Thyroid gland (tissue), 4 donors: ENCODE measurements around the gene TKFC. TPM values are rescaled to one million over a fixed set of nuclear protein-coding genes. Genes with fewer than 3 reads are reported as not detected.

Experiments
- DNase-seq, 2 donors: peaks; one replicate each; pipeline ENCODE4 v3.0.0-alpha.2; 2019
- H3K27ac ChIP-seq, 3 donors: fragments of 200-600 bp; sonication (generic); 1 replicate in 2 of 3; 2 replicates in 1 of 3; pipeline ENCODE4 v1.5.1; 2016 to 2019; ENCODE audit warnings: mild to moderate bottlenecking in 1 of 3, moderate library complexity in 1 of 3
- H3K27me3 ChIP-seq: fragments of 200-600 bp; sonication (generic); one replicate; pipeline ENCODE4 v1.5.1; 2019
- H3K36me3 ChIP-seq, 2 donors: fragments of 200-600 bp; sonication (generic); one replicate each; pipeline ENCODE4 v1.5.1; 2016 to 2019
- H3K4me1 ChIP-seq, 2 donors: fragments of 200-600 bp; sonication (generic); one replicate each; pipeline ENCODE4 v1.5.1; 2017 to 2019
- H3K4me3 ChIP-seq, 3 donors: fragments of 200-600 bp; sonication (generic); replicated peaks in 1 of 3; 1 replicate in 2 of 3; 2 replicates in 1 of 3; pipeline ENCODE4 v1.5.1; 2016; ENCODE audit warnings: mild to moderate bottlenecking in 1 of 3
- H3K9me3 ChIP-seq: fragments of 200-600 bp; sonication (generic); one replicate; pipeline ENCODE4 v1.5.1; 2017
- CTCF ChIP-seq, 6 experiments: fragments of 200-600 bp in 3 of 6; fragments of 450-650 bp in 3 of 6; sonication (generic) in 3 of 6; IDR thresholded peaks; one replicate each; pipeline ENCODE4 v1.5.1; 2016 to 2019; ENCODE audit warnings: antibody characterized with exemption in 6 of 6, mild to moderate bottlenecking in 2 of 6, inconsistent platforms in 1 of 6, moderate library complexity in 1 of 6
- POLR2A ChIP-seq, 2 donors: fragments of 450-650 bp; IDR thresholded peaks; one replicate each; pipeline ENCODE4 v1.6.1; 2017; ENCODE audit warnings: antibody characterized with exemption in 2 of 2, mild to moderate bottlenecking in 2 of 2, moderate library complexity in 1 of 2
- WGBS, 2 donors: methylation state at CpG; one replicate each; pipeline ENCODE4 v1.1.5; 2017; 5-methylcytosine and 5-hydroxymethylcytosine counted together
- intact Hi-C: fragments of 100-400 bp; cut with DNase I; formaldehyde crosslinking; loops from one replicate; pipeline ENCODE4 v1.15.1; 2023
- total RNA-seq, 4 donors: library from RNA; depleted of rRNA; stranded (reverse); fragments of >200 nt; gene quantifications; one replicate each; pipeline ENCODE4 v1.2.3, GENCODE V29; 2016

TKFC gene
- total RNA-seq, 4 donors from 2014 or later, result 27.0 to 62.8 (median 43.6) TPM

GRCh38 chr11:61343792-61344745, 11.0 kb downstream of the TKFC start:
- WGBS, 2 donors, result 97 to 98% methylated on average over 19 to 24 of the region's 29 CpGs
- Histone ChIP-seq H3K4me1 (no peaks in the 10 kb centered on the region), H3K4me3 (no peak overlapping the region), H3K36me3 (peaks cover 7 to 9% of the 10 kb centered on the region in 2 donors), H3K9me3 (no peaks in the 10 kb centered on the region), H3K27me3 (no peaks in the 10 kb centered on the region), H3K27ac (no peak overlapping the region)
- intact Hi-C loops, result no loop called here
- TF ChIP-seq CTCF (IDR thresholded peaks at IDR 0.05), result no peak
- no peak for TF ChIP-seq POLR2A (IDR thresholded peaks at IDR 0.05)
- no peak for DNase-seq

GRCh38 chr11:61345170-61345610, 12.2 kb downstream of the TKFC start:
- no peak for DNase-seq
- WGBS, 2 donors, result 61% methylated on average over 4 of the region's 4 CpGs; no CpG with 5 or more reads in 1 of the 2 donors
- H3K9me3 ChIP-seq, result no peaks in the 10 kb centered on the region
- no peaks in the 10 kb centered on the region for H3K4me1 ChIP-seq
- no peak overlapping the region for H3K27ac ChIP-seq
- no peaks in the 10 kb centered on the region for H3K27me3 ChIP-seq
- TF ChIP-seq CTCF (IDR thresholded peaks at IDR 0.05) (no peak), POLR2A (IDR thresholded peaks at IDR 0.05) (no peak)
- H3K36me3 ChIP-seq, result peaks cover 13 to 18% of the 10 kb centered on the region in 2 donors
- H3K4me3 ChIP-seq, result no peak overlapping the region
- intact Hi-C loops, result no loop called here

GRCh38 chr11:61345954-61346843, 13.2 kb downstream of the TKFC start:
- peaks cover 19 to 21% of the 10 kb centered on the region in 2 donors for H3K36me3 ChIP-seq

GRCh38 chr11:61347916-61348461, 15.0 kb downstream of the TKFC start:
- H3K27ac ChIP-seq, result no peak overlapping the region
- peak; percentile 13 to 18 for DNase-seq
- 84 to 89% methylated on average over 11 of the region's 11 CpGs for WGBS, 2 donors
- no peaks in the 10 kb centered on the region for H3K27me3 ChIP-seq
- H3K4me3 ChIP-seq, result no peak overlapping the region
- no peaks in the 10 kb centered on the region for H3K4me1 ChIP-seq
- intact Hi-C loops, result no loop called here
- H3K9me3 ChIP-seq, result no peaks in the 10 kb centered on the region
- peaks cover 14 to 16% of the 10 kb centered on the region in 2 donors for H3K36me3 ChIP-seq
- TF ChIP-seq CTCF (IDR thresholded peaks at IDR 0.05), result no peak
- no peak for TF ChIP-seq POLR2A (IDR thresholded peaks at IDR 0.05)

More at GRCh38 chr11:61345954-61346843, 13.2 kb downstream of the TKFC start:
- no peaks in the 10 kb centered on the region for H3K4me1 ChIP-seq
- H3K4me3 ChIP-seq, result no peak overlapping the region
- no peaks in the 10 kb centered on the region for H3K9me3 ChIP-seq
- WGBS, 2 donors, result 83% methylated on average over 9 to 14 of the region's 14 CpGs
- intact Hi-C loops, result no loop called here
- no peak for DNase-seq
- TF ChIP-seq CTCF (IDR thresholded peaks at IDR 0.05) (no peak), POLR2A (IDR thresholded peaks at IDR 0.05) (no peak)
- no peaks in the 10 kb centered on the region for H3K27me3 ChIP-seq
- no peak overlapping the region for H3K27ac ChIP-seq
